HG02759 (cell line): Measurements from ENCODE around the gene SH2D7.

Experiments used
- ATAC-seq: cut with Tn5 transposase; IDR thresholded peaks from one replicate; pipeline ENCODE4 v1.9.1; 2021; ENCODE audit warnings: mild to moderate bottlenecking, moderate library complexity; ENCODE audit not compliant: unreplicated experiment

Gene SH2D7

GRCh38 chr15:78092261-78093041 lies at the start of gene SH2D7:
Gene SH2D7, plus strand, starts transcription at chr15:78092561. Its CDS starts 24 bp downstream, at chr15:78092585.
- ATAC-seq: no peak

GRCh38 chr15:78044407-78045155 lies 47.8 kb upstream of the SH2D7 start:
- no peak for ATAC-seq

- ATAC-seq: no peak
These were observed 47.2 kb upstream of the SH2D7 start for GRCh38 chr15:78045189-78045588.

GRCh38 chr15:78046796-78047341 lies 45.5 kb upstream of the SH2D7 start:
- peak; percentile 36 for ATAC-seq

GRCh38 chr15:78047761-78048627 lies 44.4 kb upstream of the SH2D7 start:
- ATAC-seq: no peak

GRCh38 chr15:78048628-78048920 lies 43.8 kb upstream of the SH2D7 start:
- no peak for ATAC-seq

- ATAC-seq: peak; percentile 75
These were observed 42.5 kb upstream of the SH2D7 start for GRCh38 chr15:78049691-78050440.

- ATAC-seq: peak; percentile 9
These were observed 41.9 kb upstream of the SH2D7 start for GRCh38 chr15:78050441-78050809.

GRCh38 chr15:78050826-78051225 lies 41.5 kb upstream of the SH2D7 start:
- ATAC-seq: no peak

- ATAC-seq: no peak
These were observed 40.8 kb upstream of the SH2D7 start for GRCh38 chr15:78051596-78051995.

GRCh38 chr15:78052001-78052401 lies 40.4 kb upstream of the SH2D7 start:
- ATAC-seq: no peak

GRCh38 chr15:78052545-78052944 lies 39.8 kb upstream of the SH2D7 start:
- no peak for ATAC-seq

GRCh38 chr15:78054518-78054917 lies 37.8 kb upstream of the SH2D7 start:
- no peak for ATAC-seq

- ATAC-seq: no peak
These were observed 37.4 kb upstream of the SH2D7 start for GRCh38 chr15:78054966-78055365.

GRCh38 chr15:78055919-78056713 lies 36.2 kb upstream of the SH2D7 start:
- ATAC-seq: peak; percentile 20

- peak; percentile 49 for ATAC-seq
These were observed 35.6 kb upstream of the SH2D7 start for GRCh38 chr15:78056714-78057269.

- no peak for ATAC-seq
These were observed 34.6 kb upstream of the SH2D7 start for GRCh38 chr15:78057803-78058202.

GRCh38 chr15:78058401-78058935 lies 33.9 kb upstream of the SH2D7 start:
- no peak for ATAC-seq
